NCI-H1436 (cell line): ENCODE measurements around the gene TENM4.

Experiments
- DNase-seq: peaks from one replicate; lab custom pipeline; 2025; lab: John Stamatoyannopoulos, UW

The TENM4 gene

DNA sequence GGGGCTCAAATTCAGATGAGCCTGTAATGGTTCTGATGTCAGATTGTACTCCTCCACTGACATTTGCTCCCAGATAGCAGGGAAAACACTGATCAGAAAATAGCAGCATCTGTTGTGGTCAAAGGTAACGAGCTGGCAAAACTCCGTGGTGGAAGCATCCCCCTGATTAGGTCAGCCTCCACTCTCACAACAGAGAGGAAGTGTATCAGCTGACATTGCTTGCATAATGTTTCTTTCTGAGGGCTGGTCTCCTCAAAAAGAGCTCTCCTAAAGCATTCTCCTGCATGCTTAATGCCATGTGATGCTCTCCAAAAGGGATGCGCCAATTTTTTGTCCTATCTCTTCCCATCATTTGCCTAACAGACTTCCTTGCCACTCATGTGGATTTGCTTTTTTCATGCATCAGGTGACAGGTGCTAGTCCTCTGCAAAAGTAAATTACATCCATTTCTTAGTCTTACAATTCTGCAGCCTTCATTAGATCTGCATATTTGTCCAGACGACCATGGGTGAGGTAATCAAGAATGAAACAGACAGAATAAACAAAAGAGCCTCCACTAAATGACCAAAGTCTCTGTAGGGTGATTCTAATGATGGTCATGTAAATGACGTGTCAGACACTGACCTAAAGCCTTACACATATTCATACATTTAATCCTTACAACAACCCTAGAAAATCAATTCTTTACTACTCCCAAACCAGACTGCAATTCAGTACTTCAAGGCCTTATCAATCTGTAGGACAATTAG, 6.4 kb upstream of the TENM4 start:
- no peak for DNase-seq

DNA sequence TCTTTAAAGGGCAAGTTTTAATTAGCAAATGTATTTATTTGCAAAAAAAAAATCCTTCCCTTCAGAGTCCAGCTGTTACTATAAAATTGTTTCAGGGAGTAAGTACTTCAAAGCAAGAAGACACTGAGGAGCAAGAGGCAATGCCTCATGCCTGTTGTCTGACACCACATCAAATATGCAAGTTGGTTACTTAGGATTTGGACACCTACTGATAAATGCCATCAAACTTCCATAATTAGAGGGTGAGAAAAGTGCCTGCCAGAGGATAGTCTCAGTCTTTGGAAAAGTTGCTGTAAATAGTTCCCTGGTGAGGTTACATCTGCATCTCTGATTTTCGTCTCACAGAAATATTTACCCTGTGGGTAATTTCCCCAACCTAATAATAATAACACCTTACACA, 4.1 kb upstream of the TENM4 start:
- DNase-seq, result no peak

DNA sequence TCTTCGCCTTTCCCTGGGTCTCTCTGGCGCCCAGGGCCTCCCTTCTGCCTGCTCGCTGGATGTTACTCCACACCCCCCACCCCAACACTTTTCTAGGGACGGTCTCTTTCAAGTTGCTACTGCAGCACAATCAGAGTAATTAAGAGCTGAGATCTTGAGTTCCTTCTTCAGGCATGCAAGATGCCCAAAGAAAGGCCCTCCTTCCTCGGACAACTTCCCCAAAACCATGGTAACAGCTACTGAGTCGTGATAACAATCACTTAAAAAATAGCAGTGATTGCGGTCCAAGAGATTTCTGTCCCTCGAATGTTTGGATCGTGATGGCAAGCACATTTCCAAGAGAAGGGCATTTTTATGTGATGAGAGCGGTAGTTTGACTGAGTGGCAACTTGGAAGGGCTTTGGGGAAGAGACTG, 638 bp upstream of the TENM4 start:
- no peak for DNase-seq

DNA sequence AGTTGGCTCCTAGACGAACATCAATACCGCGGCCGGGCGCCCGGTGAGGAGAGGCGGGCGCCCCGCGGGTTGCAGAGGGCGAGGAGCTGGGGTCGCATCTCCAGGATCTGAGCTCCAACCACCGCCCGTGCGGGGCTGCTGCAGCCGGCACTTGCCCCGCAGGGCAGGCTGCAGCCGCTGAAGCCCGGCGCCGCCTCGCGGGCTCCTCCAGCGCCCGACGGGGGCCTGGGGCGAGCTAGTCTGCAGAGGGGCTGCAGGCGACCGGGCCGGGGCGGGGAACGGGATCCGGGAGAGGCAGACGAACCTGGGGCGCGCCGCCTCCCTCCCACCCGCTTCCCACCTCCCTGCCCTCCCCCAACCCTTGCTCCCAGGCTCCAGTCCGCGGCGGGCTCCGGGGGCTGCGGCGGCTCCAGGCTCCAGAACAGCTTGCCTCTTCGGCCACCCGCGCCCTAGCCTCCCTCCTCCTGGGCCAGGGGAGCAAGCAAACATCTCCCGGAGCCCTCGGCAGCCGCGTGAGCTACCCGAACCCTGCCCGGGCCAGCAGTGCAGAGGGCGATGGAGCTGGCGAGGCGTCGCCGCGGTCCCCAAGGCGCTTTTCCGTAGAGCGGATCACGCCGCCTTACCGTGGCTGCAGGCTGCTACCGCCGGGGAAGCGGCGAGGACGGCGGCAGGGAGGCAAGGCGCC, 802 bp downstream of the TENM4 start:
- no peak for DNase-seq

DNA sequence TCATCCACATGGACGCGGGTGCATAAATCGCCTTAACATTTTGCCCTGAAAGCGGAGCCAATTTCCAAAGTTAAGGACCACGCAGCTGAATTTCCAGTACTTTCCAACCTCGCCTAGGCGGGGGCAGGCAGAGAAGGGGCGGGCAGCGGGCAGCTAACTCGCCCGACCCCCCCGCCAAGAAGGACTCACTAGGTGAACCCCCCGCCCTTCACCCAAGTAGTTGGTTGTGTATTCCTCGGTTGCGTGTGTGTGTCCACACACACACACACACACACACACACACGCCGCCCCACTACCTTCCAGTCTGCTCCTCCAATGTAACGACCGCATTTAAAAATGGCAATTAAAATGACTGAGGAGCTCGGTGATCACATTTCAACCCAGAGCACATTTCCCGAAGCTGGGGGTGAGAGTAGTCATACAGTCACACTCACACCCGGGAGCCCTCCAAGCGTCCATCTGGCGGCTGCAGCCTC, 1.4 kb downstream of the TENM4 start:
- no peak for DNase-seq

DNA sequence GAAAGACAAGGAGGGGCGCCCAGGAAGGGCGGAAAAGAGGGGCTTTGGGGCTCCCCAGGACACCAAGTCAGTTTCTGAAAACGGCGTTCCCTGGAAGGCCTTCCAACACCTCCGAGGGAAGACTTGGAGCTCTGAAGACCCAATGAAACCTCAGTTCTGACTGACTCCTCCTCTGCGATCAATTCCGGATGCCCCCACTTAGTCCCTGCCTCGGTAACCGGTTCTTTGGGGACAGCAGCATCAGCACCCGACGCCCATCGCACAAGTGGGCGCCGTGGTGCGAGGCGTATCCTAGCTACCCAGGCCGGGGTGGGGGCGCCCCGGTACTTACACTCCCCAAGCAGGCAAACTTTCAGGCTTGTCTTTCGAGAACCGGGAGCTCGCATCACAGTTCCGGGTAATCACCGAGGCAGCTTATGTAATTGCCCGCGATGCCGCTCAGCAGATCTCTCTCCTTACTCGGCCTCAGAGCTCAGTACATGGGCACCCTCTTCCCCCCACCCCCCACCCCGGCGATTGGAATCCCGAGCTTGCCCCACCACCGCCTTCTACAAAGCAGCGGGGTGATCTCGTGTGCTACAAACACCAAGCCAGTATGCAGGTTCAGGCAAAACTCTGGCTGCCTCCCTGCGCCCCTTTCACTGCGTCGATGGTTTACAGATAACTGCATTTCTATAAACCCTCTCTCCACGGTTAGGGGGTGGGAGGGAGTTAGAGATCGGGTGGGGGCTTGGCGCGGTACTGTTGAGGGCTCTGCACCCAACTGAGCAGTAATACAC, 2.0 kb downstream of the TENM4 start:
- no peak for DNase-seq

DNA sequence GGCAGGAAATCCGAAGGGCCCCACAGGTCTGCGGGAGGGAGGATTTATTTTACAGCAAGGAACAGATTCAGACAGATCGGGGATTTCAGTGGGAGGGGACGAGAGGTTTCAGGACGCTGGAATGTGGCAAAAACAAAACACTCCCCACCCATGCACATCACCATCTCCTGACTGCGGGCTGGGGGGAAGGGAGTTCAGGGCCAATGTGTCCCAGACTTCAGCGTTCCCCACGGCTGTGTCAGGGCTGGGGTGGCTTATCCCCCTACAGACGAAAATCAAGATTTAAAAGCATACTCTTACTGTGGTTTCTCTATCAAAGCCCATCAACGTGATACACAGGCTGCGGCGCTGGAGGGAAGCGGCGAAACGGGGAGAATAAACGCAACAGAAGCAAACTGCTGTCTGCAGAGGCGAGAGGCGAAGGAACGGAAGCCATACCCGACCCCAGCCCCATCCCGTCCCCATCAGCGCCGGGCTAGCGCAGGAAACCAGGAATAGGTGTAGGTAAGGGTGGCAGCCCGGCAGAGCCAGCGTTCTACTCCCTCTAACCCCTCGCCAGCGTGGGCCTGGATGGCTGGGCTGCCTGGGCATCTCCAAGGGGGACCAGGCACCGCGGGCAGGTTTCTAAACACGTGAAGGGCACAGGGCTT, 2.7 kb downstream of the TENM4 start:
- DNase-seq, result no peak

DNA sequence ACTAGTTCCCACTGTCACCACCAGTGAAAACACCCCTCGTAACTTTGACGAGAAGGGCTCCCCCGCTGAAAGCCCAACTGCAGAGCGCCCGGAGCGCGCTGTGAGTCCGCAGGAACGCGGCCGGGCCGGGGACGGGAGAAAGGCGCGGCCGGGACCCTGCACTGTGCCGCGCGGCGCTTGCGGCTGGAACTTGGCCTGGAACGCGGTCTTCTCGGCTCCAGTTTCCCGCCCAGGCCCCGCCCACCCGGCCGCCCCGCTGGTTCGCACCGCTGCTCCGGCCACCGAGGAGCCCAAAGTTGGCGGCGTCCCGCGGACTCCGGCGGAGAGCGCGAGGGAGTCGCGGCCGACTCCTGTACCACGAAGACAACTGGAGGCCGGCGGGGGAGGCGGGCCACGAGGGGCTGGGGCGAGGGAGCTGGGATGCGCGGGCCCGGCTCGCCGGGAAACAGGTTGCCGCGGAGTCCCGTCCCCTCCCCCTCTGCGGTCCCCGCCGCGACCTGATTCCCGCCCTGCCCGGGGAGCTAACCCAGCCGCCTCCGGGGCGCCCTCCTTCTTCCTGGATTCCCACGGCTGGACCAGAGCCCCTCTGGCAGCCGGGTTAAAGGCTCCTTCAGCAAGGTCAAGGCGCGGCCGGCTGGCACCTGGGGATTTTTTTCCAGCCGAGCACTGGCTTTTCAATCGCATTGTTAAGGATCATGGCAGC, 3.4 kb downstream of the TENM4 start:
- no peak for DNase-seq

DNA sequence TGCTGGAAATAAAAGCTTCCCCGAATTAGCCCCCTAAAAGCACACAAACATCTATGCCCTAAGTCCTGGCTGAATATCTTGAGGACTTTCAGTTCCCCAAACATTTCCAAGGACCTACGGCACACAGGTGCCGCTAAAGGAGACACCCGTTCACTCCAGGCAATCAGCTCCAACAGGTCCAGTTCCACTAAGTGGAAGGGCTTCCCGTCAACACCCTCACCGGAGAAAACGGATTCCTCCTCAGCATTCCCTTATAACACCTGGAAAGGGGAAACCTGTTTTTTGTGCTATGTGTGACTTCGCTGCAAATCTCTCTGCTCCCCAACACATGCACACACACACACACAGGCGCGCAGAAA, 3.9 kb downstream of the TENM4 start:
- no peak for DNase-seq

DNA sequence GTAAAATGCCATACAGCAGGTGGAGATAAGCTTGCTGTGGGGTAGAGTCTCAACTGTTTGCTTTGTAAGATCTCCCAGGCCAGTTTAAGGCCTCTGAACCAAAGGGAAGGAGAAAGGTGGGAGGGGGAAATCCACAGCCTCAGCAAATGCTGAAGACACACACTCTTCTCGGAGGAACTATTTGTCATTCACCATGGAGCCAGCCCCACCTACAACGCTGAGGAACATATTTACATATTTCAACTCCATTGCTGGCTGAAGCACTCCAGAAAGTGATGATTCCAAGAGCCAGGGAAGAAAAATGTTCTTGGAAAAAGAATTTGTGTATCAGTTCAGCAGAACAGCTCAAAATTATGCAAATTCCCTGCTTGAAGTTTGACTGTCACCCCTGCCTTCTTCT, 6.5 kb downstream of the TENM4 start:
- no peak for DNase-seq

DNA sequence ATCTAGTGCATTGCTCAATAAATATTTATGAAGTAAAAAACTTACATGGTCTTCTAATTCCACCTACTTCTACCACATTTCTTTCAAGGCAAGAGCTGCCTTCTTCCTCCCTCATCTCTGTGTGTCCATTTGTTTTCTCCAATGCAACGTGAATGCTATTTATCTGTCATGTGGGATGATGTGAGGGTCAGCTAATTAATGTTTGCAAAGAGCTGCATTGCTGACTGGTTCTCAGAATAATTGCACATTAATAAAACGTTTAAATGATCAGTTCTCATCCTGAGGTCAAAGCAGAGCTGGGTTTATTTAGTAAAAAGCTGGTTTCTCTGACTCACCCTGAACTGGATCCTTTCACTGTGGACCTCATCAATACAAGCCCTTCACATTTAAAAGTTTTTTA, 8.7 kb downstream of the TENM4 start:
- no peak for DNase-seq

DNA sequence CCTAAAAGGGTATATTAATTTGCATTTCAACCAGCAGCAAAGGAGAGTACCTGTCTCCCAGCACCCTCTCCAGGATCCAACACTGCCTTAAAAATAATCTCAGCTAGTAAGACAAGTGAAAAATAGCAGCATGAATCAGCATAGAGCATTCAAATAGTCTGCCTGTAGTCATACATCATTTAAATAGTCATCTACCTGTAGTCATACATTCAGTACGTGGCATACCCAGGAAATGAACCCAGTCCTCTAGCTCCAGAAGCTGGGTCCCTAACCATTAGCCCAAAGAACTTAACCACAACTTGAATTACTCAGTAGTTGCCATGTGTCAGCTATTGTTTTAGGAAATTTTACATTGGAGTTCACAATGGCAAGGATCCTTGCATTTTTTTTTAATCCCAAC, 9.3 kb downstream of the TENM4 start:
- no peak for DNase-seq

DNA sequence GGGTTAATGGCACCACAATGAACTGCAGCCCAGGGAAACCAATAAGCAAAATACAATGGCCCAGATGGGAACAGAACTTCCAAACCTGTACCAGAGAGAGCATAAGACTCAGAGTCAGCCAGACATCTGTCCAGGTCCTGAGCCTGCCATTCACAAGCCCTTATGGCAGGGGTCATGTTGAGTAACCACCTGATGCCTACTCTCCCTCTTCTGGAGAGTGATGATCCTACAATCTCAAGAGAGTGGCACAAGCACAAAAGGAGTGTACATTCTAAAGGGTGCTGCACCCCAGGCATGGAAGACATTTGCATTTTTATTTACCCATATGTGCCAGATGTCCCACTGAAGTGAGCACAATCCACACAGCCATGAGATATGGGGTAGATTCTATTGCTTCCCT, 10.6 kb downstream of the TENM4 start:
- no peak for DNase-seq

DNA sequence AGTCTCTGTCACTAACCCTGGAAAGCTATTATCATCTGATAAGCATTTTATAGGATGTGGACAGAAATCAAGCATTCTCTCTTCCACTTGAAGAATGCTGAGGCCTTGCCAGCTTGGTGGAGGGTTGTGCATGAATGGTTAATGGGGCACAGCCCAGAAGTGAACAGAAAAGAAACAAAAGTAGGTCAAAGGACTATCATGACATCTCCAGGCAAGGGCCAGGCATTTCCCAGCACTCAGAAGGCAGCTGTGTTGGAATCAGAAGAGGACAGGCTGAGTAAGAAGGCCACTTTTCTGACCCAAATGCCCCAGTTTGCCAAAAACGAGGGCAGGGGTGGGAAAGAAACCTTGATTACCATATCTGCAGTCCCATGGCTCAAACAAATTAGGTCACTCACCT, 12.4 kb downstream of the TENM4 start:
- DNase-seq, result no peak

DNA sequence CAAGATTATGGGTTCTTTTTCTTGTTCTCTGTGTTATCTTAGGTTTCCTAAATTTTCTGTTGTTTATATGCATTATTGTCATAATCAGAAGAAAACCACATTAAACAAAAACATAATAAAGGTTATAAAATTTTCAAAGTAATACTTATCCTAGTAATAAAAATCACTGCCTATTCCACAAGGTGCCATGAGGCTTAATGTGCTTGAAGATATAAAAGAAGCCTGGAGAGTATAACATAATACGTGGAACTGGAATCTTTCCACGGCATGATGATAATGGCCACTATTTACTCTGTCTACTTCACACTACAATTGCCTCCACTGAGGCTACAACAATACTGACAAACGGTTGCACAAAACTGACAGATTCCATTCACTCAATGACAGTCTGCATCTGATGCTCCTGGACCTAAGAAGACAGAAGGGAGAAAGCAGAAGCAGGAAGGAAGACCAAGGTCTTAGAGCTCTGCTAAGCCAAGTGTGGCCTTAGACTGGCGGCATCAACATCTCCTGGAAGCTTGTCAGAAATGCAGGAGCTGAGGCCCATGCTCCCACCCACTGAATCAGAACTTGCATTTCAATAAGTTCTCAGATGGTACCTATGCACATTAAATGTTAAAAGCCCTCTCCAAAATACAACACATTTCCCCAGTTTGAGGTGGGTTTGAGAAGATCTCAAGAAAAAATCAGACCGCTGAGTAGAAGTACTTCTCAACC, 13.1 kb downstream of the TENM4 start:
- DNase-seq, result no peak

DNA sequence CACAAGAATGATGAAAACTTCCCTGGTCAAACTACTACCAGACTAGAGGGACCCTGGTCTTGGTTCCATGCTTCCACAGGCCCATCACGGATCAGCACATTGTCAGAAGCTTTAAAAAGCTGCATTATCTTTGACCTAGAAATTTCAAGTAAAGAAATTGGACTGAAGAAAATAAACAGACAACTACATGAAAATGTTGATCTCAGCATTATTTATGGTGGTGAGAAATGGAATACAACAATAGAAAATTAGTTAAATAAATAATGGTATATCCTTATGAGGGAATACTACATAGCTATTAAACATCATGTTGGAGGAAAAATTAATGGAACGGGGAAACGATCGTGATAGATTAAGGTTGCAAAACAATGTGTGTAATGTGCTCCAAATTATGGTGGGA, 13.7 kb downstream of the TENM4 start:
- DNase-seq, result no peak

DNA sequence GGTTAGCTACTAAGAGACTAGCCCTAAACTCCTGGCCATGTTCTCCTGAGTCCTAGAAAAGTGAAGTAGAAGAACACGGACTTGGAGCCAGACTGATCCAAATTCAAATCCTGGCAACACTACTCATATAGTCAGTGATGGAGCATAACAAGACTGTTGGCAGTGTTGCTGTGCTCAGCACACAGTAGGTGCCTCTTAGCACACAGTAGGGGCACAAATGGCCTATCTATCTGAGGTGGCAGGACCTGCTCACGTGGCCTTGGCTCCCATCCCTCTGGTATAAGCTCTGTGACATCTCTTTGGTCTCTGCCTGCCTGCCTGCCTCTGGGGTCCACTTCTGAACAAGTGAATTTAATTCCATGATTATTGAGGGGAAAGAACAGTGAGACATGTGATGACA, 15.4 kb downstream of the TENM4 start:
- DNase-seq, result no peak

DNA sequence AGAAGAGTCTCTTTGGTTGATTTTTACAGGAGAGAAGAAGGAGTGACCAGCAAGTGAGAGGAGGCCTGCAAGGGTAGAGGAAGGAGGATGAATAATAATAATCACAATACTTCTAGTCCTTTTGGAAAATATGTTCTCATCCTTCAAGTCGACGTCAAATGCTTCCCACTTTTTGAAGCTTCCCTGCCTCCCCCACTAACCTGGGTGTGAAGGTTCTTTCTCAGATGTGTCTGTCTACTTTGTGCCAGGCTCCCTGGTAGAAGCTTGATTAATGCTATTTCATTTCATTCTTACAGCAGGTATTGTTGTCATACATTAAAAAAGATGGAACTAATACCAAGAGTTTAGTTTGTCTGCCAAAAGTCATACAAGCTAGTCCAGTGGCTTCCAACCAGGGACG, 17.1 kb downstream of the TENM4 start:
- DNase-seq, result no peak

DNA sequence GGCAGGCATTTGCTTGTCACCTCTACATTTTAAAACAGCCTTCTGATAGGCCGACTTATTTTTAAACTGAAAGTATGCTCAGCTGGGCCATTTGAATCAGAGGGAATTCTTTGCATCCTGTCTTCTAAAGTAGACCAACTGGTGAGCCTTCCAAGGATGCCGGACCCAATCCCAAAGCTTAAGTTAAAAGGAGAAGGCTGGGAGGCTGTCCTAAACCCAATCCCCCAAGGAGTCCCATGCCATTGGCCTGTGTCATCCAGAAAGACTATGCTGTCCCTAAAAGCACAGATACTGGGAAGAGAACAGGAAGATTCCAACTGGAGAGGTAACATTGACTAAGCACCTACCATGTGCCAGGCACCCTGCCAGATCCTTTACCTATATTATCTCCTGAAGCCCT, 18.0 kb downstream of the TENM4 start:
- no peak for DNase-seq

DNA sequence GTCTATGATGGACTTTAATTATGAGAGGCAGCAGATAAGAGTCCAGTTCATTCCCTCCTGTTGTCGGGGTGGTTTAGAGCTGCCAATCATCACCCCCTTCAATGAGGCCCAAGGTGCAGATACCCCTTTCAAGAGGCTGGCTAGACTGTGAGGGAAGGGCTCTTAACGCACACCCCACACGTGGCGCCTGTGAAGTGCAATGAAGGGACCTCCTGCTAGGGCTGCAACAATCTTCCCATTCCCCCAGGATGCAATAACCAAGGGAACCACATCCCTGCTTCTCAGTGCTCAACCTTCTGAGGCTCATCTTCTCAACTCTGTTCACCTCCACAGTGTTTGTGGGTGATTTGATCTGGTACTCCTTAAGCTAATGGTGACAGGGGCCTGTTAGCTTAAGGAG, 19.0 kb downstream of the TENM4 start:
- no peak for DNase-seq

DNA sequence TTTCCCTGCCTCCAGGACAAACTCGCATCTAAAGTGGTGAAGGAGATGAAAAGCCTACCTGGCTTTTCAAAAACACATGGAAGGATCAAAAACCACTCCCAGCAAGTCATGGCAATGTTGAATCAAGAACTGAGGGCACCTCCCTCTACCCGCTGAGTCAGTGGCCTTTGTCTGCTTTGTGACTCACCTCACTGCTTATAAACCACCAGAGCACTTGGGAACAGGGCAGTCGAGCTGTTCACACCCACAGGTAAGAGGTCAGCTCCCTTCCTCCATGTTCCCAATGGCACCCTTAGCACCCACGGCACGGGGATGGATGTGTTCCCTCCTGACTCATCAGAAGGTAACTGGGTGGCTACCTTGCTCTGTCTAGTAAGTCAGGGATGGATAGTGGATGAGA, 21.7 kb downstream of the TENM4 start:
- no peak for DNase-seq
